Thyroid gland (tissue), 4 donors: ENCODE data around the gene DCDC2.

ENCODE experiments used
- POLR2A ChIP-seq, 2 donors: fragments of 450-650 bp; IDR thresholded peaks; one replicate each; pipeline ENCODE4 v1.6.1; 2017; ENCODE audit warnings: antibody characterized with exemption in 2 of 2, mild to moderate bottlenecking in 2 of 2, moderate library complexity in 1 of 2
- TF ChIP-seq, protein P1 (sequence below), 6 experiments: fragments of 200-600 bp in 3 of 6; fragments of 450-650 bp in 3 of 6; sonication (generic) in 3 of 6; IDR thresholded peaks; one replicate each; pipeline ENCODE4 v1.5.1; 2016 to 2019; ENCODE audit warnings: antibody characterized with exemption in 6 of 6, mild to moderate bottlenecking in 2 of 6, inconsistent platforms in 1 of 6, moderate library complexity in 1 of 6

DNA sequence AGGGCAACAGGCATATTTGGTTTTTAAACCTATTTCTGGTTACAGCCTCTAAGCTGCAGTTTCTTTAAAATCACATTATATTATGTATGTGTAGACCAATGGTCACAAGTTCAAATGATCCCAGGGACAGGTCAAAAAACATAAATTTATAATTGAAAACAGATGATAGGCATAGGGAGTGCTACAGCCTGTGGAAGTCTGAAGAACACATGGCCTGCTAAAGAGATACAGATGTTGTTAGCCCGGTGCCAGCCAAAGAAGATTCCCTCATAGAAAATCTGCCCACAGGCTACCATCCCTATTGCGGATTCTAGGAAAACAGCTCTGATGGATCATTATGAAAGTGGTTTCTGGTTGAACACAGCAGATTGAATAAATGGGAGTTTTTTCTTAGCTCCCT lies 166.5 kb downstream of the DCDC2 start:
- TF ChIP-seq, protein P1, sequence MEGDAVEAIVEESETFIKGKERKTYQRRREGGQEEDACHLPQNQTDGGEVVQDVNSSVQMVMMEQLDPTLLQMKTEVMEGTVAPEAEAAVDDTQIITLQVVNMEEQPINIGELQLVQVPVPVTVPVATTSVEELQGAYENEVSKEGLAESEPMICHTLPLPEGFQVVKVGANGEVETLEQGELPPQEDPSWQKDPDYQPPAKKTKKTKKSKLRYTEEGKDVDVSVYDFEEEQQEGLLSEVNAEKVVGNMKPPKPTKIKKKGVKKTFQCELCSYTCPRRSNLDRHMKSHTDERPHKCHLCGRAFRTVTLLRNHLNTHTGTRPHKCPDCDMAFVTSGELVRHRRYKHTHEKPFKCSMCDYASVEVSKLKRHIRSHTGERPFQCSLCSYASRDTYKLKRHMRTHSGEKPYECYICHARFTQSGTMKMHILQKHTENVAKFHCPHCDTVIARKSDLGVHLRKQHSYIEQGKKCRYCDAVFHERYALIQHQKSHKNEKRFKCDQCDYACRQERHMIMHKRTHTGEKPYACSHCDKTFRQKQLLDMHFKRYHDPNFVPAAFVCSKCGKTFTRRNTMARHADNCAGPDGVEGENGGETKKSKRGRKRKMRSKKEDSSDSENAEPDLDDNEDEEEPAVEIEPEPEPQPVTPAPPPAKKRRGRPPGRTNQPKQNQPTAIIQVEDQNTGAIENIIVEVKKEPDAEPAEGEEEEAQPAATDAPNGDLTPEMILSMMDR (IDR thresholded peaks at IDR 0.05), result no peak
- no peak for TF ChIP-seq POLR2A (IDR thresholded peaks at IDR 0.05)
